Dermis microvascular lymphatic vessel endothelial cell (primary cell): ENCODE results near the gene SOX9. TPM values are rescaled to one million over a fixed set of nuclear protein-coding genes. Genes with fewer than 3 reads are reported as not detected.
"Not testable (repeated sequence)": the region's sequence is repeated elsewhere in the genome, so short reads cannot be mapped to it uniquely, and the experiment has no call there.

Source experiments
- DNase-seq, 2 donors: peaks; one replicate each; pipeline versions ENCODE4 v3.0.0 to v3.0.0-alpha.2; 2010; ENCODE audit warnings: low read depth in 2 of 2
- total RNA-seq: library from RNA; depleted of rRNA; stranded (reverse); fragments of >200 nt; gene quantifications from 2 replicates; pipeline ENCODE4 v1.2.1, GENCODE V29; 2014

The SOX9 gene
- total RNA-seq, 1 donor from 2014 or later, result not detected

GRCh38 chr17:72125742-72126141 is 4.9 kb downstream of the SOX9 start:
- no peak for DNase-seq

GRCh38 chr17:72126575-72127486 is 6.0 kb downstream of the SOX9 start:
- no peak for DNase-seq

GRCh38 chr17:72128039-72128438 is 7.2 kb downstream of the SOX9 start:
- no peak for DNase-seq

- DNase-seq, result no peak
Measured at GRCh38 chr17:72134608-72135394, 14.0 kb downstream of the SOX9 start.

GRCh38 chr17:72135546-72136325 is 14.9 kb downstream of the SOX9 start:
- DNase-seq, result no peak

- DNase-seq, result no peak
Measured at GRCh38 chr17:72136692-72137091, 15.9 kb downstream of the SOX9 start.

GRCh38 chr17:72137161-72137560 is 16.3 kb downstream of the SOX9 start:
- DNase-seq, result no peak

- no peak for DNase-seq
Measured at GRCh38 chr17:72139212-72139611, 18.4 kb downstream of the SOX9 start.

GRCh38 chr17:72141336-72141735 is 20.5 kb downstream of the SOX9 start:
- no peak for DNase-seq

- DNase-seq, result not testable (repeated sequence)
Measured at GRCh38 chr17:72142097-72142496, 21.3 kb downstream of the SOX9 start.

GRCh38 chr17:72142614-72143013 is 21.8 kb downstream of the SOX9 start:
- no peak for DNase-seq

- no peak for DNase-seq
Measured at GRCh38 chr17:72143245-72143644, 22.4 kb downstream of the SOX9 start.

- DNase-seq, result no peak
Measured at GRCh38 chr17:72144101-72144500, 23.3 kb downstream of the SOX9 start.

GRCh38 chr17:72145562-72145961 is 24.7 kb downstream of the SOX9 start:
- DNase-seq, result no peak

- DNase-seq, result no peak
Measured at GRCh38 chr17:72145962-72146361, 25.1 kb downstream of the SOX9 start.

GRCh38 chr17:72146371-72146770 is 25.6 kb downstream of the SOX9 start:
- no peak for DNase-seq

- no peak for DNase-seq
Measured at GRCh38 chr17:72150632-72151460, 30.0 kb downstream of the SOX9 start.

- DNase-seq, result peak in 1 of 2 donors; percentile 31
Measured at GRCh38 chr17:72151565-72152386, 31.0 kb downstream of the SOX9 start.

GRCh38 chr17:72152387-72152929 is 31.6 kb downstream of the SOX9 start:
- DNase-seq, result no peak
